Uterus (tissue), 2 donors: ENCODE data around the gene BAHCC1.

Experiments used
- CTCF ChIP-seq, 4 experiments: fragments of 200-600 bp in 2 of 4; fragments of 450-650 bp in 2 of 4; sonication (generic) in 2 of 4; IDR thresholded peaks; one replicate each; pipeline ENCODE4 v1.5.1; 2016 to 2019; ENCODE audit warnings: antibody characterized with exemption in 4 of 4, mild to moderate bottlenecking in 2 of 4, moderate library complexity in 1 of 4
- POLR2A ChIP-seq, 2 donors: fragments of 450-650 bp; IDR thresholded peaks; one replicate each; pipeline ENCODE4 v1.6.1; 2016; ENCODE audit warnings: antibody characterized with exemption in 2 of 2, mild to moderate bottlenecking in 1 of 2, moderate library complexity in 1 of 2

GRCh38 chr17:81376946-81377714, 18.1 kb upstream of the BAHCC1 start:
- TF ChIP-seq CTCF (IDR thresholded peaks at IDR 0.05) (no peak), POLR2A (IDR thresholded peaks at IDR 0.05) (no peak)
